ENCODE results near the gene STOM.
A peak's percentile ranks its signal among the peaks of the same experiment; 100 is the strongest.
"Not testable (repeated sequence)": the region's sequence is repeated elsewhere in the genome, so short reads cannot be mapped to it uniquely, and the experiment has no call there.

STOM gene

GRCh38 chr9:121369595-121370265 is at the start of gene STOM:
STOM (minus strand) TSS chr9:121370250; CDS start chr9:121370187, 63 bp downstream.
- no peak for DNase-seq (ENCODE audit: low spot score)

DNA sequence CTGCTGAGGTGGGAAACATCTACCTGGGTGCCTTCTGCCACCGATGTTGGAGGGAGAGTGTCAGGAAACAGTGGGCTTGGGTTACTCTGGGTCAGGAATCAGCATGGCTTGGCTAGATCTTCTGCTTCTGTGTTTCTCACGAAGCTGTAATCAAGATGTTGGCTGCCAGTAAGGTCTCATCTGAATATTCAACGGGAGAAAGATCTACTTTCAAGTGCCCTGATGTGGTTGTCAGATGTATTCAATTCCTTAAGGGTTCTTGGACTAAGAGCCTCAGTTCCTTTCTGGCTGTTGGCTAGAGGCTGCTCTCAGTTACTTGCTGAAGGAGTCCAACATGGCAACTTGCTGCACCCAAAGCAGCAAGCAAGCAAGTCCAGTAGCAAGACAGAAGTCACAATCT is 41.9 kb upstream of the STOM start:
- no peak for DNase-seq (ENCODE audit: low spot score)

DNA sequence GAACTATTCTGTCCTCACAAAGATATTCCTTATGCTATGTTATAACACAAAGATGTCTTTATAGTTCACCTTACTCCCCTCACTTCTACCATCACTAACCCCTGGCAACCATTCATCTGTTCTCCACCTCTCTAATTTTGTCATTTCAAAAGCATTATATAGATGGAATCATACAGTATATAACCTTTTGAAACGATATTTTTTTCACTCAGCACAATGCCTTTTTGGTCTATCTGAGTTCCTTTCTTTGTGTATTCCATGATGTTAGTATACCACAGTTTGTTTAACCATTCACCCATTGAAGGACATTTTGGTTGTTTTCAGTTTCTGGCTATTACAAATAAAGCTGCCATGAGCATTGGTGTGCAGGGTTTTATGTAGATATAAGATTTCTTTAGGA is 35.8 kb upstream of the STOM start:
- DNase-seq (ENCODE audit: low spot score), result no peak

DNA sequence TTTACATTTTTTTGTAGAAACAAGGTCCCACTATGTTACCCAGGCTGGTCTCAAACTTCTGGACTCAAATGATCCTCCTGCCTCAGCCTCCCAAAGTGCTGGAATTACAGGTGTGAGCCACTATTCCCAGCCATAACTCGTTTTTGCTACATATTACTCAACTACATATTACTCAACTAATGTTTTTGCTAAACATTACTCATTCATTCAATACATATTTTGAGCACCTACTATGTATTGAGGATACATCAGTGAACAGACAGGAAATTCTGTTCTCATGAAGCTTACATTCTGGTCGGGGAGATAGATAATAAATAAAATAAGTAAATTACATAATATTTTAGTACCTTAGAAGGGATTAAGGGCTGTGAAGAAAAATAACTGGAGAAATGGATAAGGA is 34.9 kb upstream of the STOM start:
- DNase-seq (ENCODE audit: low spot score), result no peak

- DNase-seq (ENCODE audit: low spot score), result peak; percentile 82
Measured at GRCh38 chr9:121399883-121400607, 30.0 kb upstream of the STOM start.

- DNase-seq (ENCODE audit: low spot score), result no peak
Measured at GRCh38 chr9:121399126-121399882, 29.3 kb upstream of the STOM start.

DNA sequence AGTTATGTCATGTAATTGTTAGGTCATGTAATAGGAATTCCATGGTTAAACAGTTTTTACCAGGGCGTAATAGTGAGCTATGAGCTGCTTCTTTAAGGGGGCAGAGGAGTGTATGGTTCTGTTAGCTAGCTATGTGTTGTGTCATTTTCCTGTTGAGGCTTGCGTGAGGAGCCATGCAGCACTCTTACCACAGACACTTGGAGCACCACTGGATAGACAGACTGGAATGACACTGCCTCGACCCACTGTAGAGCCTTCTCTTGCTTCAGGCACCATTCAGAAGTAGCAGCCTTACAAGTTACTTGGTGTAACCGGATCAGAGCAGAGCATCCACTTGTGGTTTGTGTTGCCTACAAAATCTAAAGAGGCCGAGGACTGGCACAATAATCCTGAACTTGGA is 28.3 kb upstream of the STOM start:
- DNase-seq (ENCODE audit: low spot score), result no peak

- DNase-seq (ENCODE audit: low spot score), result not testable (repeated sequence)
Measured at GRCh38 chr9:121397277-121397676, 27.2 kb upstream of the STOM start.

- no peak for DNase-seq (ENCODE audit: low spot score)
Measured at GRCh38 chr9:121395558-121395957, 25.5 kb upstream of the STOM start.

- DNase-seq (ENCODE audit: low spot score), result no peak
Measured at GRCh38 chr9:121394292-121394691, 24.2 kb upstream of the STOM start.

DNA sequence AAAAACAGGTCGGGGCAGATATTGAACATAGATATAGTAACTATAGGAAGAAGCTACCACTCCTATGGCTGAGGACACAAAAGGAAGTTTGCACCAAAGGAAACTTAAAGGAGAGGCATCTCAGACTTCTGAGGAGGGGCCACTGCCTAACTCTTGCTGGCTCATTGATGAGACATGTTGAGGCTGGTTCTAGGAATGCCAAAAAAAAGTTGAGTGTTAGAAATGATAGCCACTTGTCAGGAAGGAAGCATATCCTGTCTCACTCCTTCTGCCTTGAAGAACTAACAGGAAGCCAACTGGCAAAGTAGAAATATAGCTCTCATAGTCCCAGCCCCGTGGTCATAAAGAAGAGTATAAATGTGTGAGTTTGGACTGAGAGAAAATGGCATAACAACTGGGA is 23.3 kb upstream of the STOM start:
- DNase-seq (ENCODE audit: low spot score), result no peak

- no peak for DNase-seq (ENCODE audit: low spot score)
Measured at GRCh38 chr9:121390372-121390771, 20.3 kb upstream of the STOM start.

- DNase-seq (ENCODE audit: low spot score), result no peak
Measured at GRCh38 chr9:121388140-121388905, 18.3 kb upstream of the STOM start.

- DNase-seq (ENCODE audit: low spot score), result no peak
Measured at GRCh38 chr9:121386442-121387175, 16.6 kb upstream of the STOM start.

GRCh38 chr9:121383715-121384114 is 13.7 kb upstream of the STOM start:
- DNase-seq (ENCODE audit: low spot score), result no peak

DNA sequence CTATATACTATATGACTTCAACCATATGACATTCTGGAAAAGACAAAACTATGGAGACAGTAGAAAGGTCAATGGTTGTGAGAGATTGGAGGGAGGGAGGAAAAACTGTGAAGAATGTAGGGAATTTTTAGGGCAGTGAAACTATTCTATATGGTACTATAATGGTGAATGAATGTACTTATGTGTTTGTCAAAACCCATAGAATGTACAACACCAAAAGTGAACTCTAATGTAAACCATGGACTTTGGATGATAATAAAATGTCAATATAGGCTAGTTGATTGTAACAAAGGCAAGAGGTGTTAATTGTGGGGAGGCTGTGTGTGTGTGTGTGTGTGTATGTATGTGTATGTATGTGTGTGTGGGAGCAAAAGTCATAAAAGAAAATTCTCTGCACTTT is 10.8 kb upstream of the STOM start:
- DNase-seq (ENCODE audit: low spot score), result no peak

DNA sequence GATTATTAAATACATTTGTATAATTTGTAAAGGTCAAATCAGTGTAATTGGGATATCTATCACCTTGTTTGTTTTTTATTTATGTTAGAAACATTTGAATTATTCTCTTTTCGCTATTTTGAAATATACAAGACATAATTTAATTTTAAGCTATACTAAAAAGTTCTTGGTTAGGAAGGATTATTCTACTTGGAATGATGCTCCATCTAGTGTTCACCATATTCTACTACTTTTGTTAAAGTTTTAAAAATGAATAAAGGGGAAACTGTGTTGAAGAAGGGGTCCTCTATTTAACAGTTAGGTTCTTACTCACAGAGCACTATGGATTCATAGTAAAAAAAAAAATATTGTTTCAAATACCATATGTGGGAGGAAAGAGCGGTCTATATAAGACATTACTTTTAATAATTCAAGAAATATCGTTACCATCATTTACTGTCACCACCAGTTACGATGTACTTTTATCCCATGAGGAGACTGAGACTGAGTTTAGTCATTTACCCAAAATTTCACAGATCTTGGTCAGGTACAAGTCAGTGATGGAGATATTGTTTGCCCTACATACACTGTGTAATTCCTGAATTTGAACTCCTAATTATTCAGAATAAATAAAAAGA is 6.3 kb upstream of the STOM start:
- no peak for DNase-seq (ENCODE audit: low spot score)

DNA sequence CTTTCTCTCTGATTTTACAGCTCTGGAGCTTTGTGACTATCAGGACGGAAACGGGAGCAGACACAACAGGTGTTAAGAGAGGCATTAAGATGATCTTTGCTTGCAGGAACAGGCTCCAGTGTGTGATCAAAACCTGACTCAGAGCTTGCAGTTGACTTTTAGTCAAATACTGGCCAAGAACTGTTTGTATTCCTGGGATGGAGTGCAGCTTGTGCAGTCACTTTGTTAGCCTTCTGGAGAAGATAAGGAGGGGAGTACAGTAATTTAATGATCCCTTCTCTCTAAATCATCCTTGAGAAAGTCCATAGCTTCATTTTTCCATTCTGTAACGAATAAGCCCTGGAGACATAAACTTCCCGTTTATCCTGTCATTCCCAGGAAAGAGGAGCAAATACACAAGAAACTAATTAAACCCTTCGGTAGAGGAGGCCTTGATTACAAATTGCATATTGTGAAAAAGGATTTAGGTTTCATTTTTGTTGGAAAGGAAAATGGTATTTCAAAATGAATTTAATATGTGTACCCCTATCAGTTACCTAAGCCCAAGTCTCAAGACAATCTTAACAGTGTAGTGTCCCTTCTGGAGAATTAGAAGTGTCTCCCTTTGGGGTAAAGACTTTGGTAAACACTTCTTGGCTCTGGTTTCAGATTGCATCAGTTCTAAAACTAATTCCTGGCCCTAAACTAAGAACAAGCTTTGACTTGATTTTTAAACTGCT is 3.1 kb upstream of the STOM start:
- DNase-seq (ENCODE audit: low spot score), result no peak

- DNase-seq (ENCODE audit: low spot score), result no peak
Measured at GRCh38 chr9:121372239-121373010, 2.4 kb upstream of the STOM start.

Data from Ammon's horn (tissue), 1 donor.